TTC549 (cell line): ENCODE data around the gene LRRK1.

Experiments used
- FAIRE-seq: peaks from 2 replicates; lab custom pipeline; 2012; peaks lifted over from hg19 to GRCh38; lab: Jason Lieb, UNC

LRRK1 gene

GRCh38 chr15:100890850-100891249 lies 28.3 kb upstream of the LRRK1 start:
- FAIRE-seq, result no peak

- FAIRE-seq, result no peak
Measured at GRCh38 chr15:100891307-100892012, 27.7 kb upstream of the LRRK1 start.

GRCh38 chr15:100892013-100892355 lies 27.2 kb upstream of the LRRK1 start:
- FAIRE-seq, result no peak

- FAIRE-seq, result no peak
Measured at GRCh38 chr15:100893261-100893963, 25.7 kb upstream of the LRRK1 start.

GRCh38 chr15:100893964-100894295 lies 25.2 kb upstream of the LRRK1 start:
- no peak for FAIRE-seq

GRCh38 chr15:100895721-100896120 lies 23.4 kb upstream of the LRRK1 start:
- FAIRE-seq, result no peak

- no peak for FAIRE-seq
Measured at GRCh38 chr15:100897221-100898151, 21.7 kb upstream of the LRRK1 start.

GRCh38 chr15:100898152-100898490 lies 21.0 kb upstream of the LRRK1 start:
- FAIRE-seq, result no peak

GRCh38 chr15:100898661-100899462 lies 20.3 kb upstream of the LRRK1 start:
- FAIRE-seq, result no peak

GRCh38 chr15:100899601-100900000 lies 19.6 kb upstream of the LRRK1 start:
- no peak for FAIRE-seq

GRCh38 chr15:100900136-100900794 lies 18.9 kb upstream of the LRRK1 start:
- FAIRE-seq, result no peak

- no peak for FAIRE-seq
Measured at GRCh38 chr15:100900795-100901169, 18.4 kb upstream of the LRRK1 start.

GRCh38 chr15:100901296-100901695 lies 17.9 kb upstream of the LRRK1 start:
- no peak for FAIRE-seq

- FAIRE-seq, result no peak
Measured at GRCh38 chr15:100901702-100902435, 17.3 kb upstream of the LRRK1 start.

- FAIRE-seq, result no peak
Measured at GRCh38 chr15:100902436-100903167, 16.6 kb upstream of the LRRK1 start.

- FAIRE-seq, result no peak
Measured at GRCh38 chr15:100903168-100903554, 16.0 kb upstream of the LRRK1 start.

GRCh38 chr15:100905850-100906249 lies 13.3 kb upstream of the LRRK1 start:
- FAIRE-seq, result no peak

- no peak for FAIRE-seq
Measured at GRCh38 chr15:100908466-100908865, 10.7 kb upstream of the LRRK1 start.

GRCh38 chr15:100909565-100909964 lies 9.6 kb upstream of the LRRK1 start:
- FAIRE-seq, result no peak
